Esophagus (tissue), 2 donors: Measurements from ENCODE around the gene DENND4C. TPM values are rescaled to one million over a fixed set of nuclear protein-coding genes. Genes with fewer than 3 reads are reported as not detected.

Source experiments
- H3K27ac ChIP-seq, 2 donors: one replicate each; pipeline ENCODE4 v1.5.1; 2013; ENCODE audit warnings: low read depth in 2 of 2, mild to moderate bottlenecking in 2 of 2, inconsistent platforms in 1 of 2, low read length in 1 of 2, moderate library complexity in 1 of 2
- H3K27me3 ChIP-seq, 2 donors: one replicate each; pipeline ENCODE4 v1.6.1; 2013; ENCODE audit warnings: low read length in 2 of 2, control low read depth in 1 of 2, mild to moderate bottlenecking in 1 of 2; ENCODE audit not compliant: insufficient read depth in 2 of 2, control insufficient read depth in 1 of 2
- H3K36me3 ChIP-seq, 2 donors: one replicate each; pipeline ENCODE4 v1.6.1; 2013; ENCODE audit warnings: low read length in 1 of 2; ENCODE audit not compliant: control insufficient read depth in 2 of 2, insufficient read depth in 2 of 2
- H3K4me1 ChIP-seq, 2 donors: one replicate each; pipeline ENCODE4 v1.6.1; 2013; ENCODE audit warnings: low read length in 1 of 2; ENCODE audit not compliant: control insufficient read depth in 2 of 2, insufficient read depth in 2 of 2
- H3K4me3 ChIP-seq, 2 donors: one replicate each; pipeline ENCODE4 v1.5.1; 2013; ENCODE audit warnings: low read length in 2 of 2, mild to moderate bottlenecking in 2 of 2, low read depth in 1 of 2, moderate library complexity in 1 of 2
- H3K9me3 ChIP-seq, 2 donors: one replicate each; pipeline ENCODE4 v1.6.1; 2013; ENCODE audit warnings: mild to moderate bottlenecking in 2 of 2, low read depth in 1 of 2, low read length in 1 of 2, moderate library complexity in 1 of 2; ENCODE audit not compliant: control insufficient read depth in 2 of 2, insufficient read depth in 1 of 2
- WGBS, 2 donors: extraction: QIAGEN DNeasy Blood & Tissue Kit; methylation state at CpG; one replicate each; pipeline ENCODE4 v1.1.7; 2013; 5-methylcytosine and 5-hydroxymethylcytosine counted together
- polyA plus RNA-seq, 2 donors: library from polyadenylated mRNA; stranded (reverse); fragments of 200-250 nt; gene quantifications; one replicate each; pipeline ENCODE4 v1.2.3, GENCODE V29; 2013
- donor health status: healthy with polysubstance abuse.
- donor health status: Bipolar disorder and iron deficiency.

Gene DENND4C
- polyA plus RNA-seq = 1 to 10 TPM; 6.8 to 9.1 TPM

GRCh38 chr9:19230355-19231125 is at the start of gene DENND4C:
Gene DENND4C, plus strand, starts transcription at chr9:19230693. Its CDS starts 45,482 bp downstream, at chr9:19276175.
- no peaks in the 10 kb centered on the region for H3K36me3 ChIP-seq
- 0% methylated on average over 71 to 85 of the region's 86 CpGs for WGBS, 2 donors
- peak within 1 kb of the TSS; percentile 95 for H3K27ac ChIP-seq
- peaks cover 0 to 3% of the 10 kb centered on the region in 2 donors for H3K4me1 ChIP-seq
- no peaks in the 10 kb centered on the region for H3K9me3 ChIP-seq
- no peaks in the 10 kb centered on the region for H3K27me3 ChIP-seq
- H3K4me3 ChIP-seq = peak within 1 kb of the TSS; percentile 79 to 87

- no peaks in the 10 kb centered on the region for H3K27me3 ChIP-seq
- H3K36me3 ChIP-seq = no peaks in the 10 kb centered on the region
- H3K9me3 ChIP-seq = no peaks in the 10 kb centered on the region
- H3K27ac ChIP-seq = peak overlapping the region; percentile 5 to 24
- 42 to 61% methylated on average over 5 of the region's 5 CpGs for WGBS, 2 donors
- no peaks in the 10 kb centered on the region for H3K4me1 ChIP-seq
- no peak overlapping the region for H3K4me3 ChIP-seq
These were observed 49.5 kb upstream of the DENND4C start for GRCh38 chr9:19180991-19181390.

- no peak overlapping the region for H3K4me3 ChIP-seq
- WGBS, 2 donors = 77 to 86% methylated on average over 4 to 5 of the region's 5 CpGs
- H3K9me3 ChIP-seq = no peaks in the 10 kb centered on the region
- peak overlapping the region in 1 of 2 donors; percentile 52 for H3K27ac ChIP-seq
- no peaks in the 10 kb centered on the region for H3K36me3 ChIP-seq
- H3K4me1 ChIP-seq = no peaks in the 10 kb centered on the region
- H3K27me3 ChIP-seq = no peaks in the 10 kb centered on the region
These were observed 48.9 kb upstream of the DENND4C start for GRCh38 chr9:19181561-19181960.

- Histone ChIP-seq H3K9me3 (no peaks in the 10 kb centered on the region), H3K4me3 (no peak overlapping the region)
- WGBS, 2 donors = 6 to 14% methylated on average over 7 of the region's 7 CpGs
These were observed 46.2 kb upstream of the DENND4C start for GRCh38 chr9:19184144-19184917.

DNA sequence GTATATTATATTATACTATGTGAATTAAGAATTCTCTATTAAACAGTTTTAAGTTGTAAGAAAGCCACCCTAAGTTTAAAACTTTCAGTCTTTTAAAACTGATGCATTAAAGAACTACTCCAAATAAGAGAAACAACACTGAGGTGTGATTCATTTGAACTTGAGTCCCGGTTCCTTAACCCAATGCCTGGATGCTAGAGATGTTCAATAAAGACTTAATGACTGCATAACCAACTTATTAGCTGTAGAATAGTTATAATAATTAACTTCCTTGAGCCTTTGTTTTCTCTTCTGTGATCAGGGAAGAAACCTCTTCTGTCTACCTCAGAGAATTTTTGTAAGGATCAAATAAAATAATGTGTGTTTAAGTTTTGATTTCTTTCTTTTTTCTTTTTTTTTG is 45.3 kb upstream of the DENND4C start:
- H3K9me3 ChIP-seq = no peaks in the 10 kb centered on the region
- no peaks in the 10 kb centered on the region for H3K36me3 ChIP-seq
- no peaks in the 10 kb centered on the region for H3K4me1 ChIP-seq
- H3K27ac ChIP-seq = peak overlapping the region; percentile 78 to 92
- no peak overlapping the region for H3K4me3 ChIP-seq
- H3K27me3 ChIP-seq = no peaks in the 10 kb centered on the region
- 64 to 68% methylated on average over 1 of the region's 1 CpG for WGBS, 2 donors

More at GRCh38 chr9:19184144-19184917, 46.2 kb upstream of the DENND4C start:
- no peaks in the 10 kb centered on the region for H3K4me1 ChIP-seq
- peak overlapping the region; percentile 92 for H3K27ac ChIP-seq
- no peaks in the 10 kb centered on the region for H3K27me3 ChIP-seq
- no peaks in the 10 kb centered on the region for H3K36me3 ChIP-seq

GRCh38 chr9:19186232-19186631 is 44.3 kb upstream of the DENND4C start:
- WGBS, 2 donors = 55 to 56% methylated on average over 2 of the region's 2 CpGs

GRCh38 chr9:19188771-19189170 is 41.7 kb upstream of the DENND4C start:
- H3K9me3 ChIP-seq = no peaks in the 10 kb centered on the region
- WGBS, 2 donors = 95 to 96% methylated on average over 5 of the region's 5 CpGs
- no peaks in the 10 kb centered on the region for H3K27me3 ChIP-seq
- no peak overlapping the region for H3K4me3 ChIP-seq
- no peaks in the 10 kb centered on the region for H3K36me3 ChIP-seq
- H3K4me1 ChIP-seq = no peaks in the 10 kb centered on the region
- H3K27ac ChIP-seq = no peak overlapping the region

More at GRCh38 chr9:19186232-19186631, 44.3 kb upstream of the DENND4C start:
- Histone ChIP-seq H3K4me1 (no peaks in the 10 kb centered on the region), H3K4me3 (no peak overlapping the region), H3K27ac (no peak overlapping the region), H3K27me3 (no peaks in the 10 kb centered on the region), H3K9me3 (no peaks in the 10 kb centered on the region), H3K36me3 (no peaks in the 10 kb centered on the region)

DNA sequence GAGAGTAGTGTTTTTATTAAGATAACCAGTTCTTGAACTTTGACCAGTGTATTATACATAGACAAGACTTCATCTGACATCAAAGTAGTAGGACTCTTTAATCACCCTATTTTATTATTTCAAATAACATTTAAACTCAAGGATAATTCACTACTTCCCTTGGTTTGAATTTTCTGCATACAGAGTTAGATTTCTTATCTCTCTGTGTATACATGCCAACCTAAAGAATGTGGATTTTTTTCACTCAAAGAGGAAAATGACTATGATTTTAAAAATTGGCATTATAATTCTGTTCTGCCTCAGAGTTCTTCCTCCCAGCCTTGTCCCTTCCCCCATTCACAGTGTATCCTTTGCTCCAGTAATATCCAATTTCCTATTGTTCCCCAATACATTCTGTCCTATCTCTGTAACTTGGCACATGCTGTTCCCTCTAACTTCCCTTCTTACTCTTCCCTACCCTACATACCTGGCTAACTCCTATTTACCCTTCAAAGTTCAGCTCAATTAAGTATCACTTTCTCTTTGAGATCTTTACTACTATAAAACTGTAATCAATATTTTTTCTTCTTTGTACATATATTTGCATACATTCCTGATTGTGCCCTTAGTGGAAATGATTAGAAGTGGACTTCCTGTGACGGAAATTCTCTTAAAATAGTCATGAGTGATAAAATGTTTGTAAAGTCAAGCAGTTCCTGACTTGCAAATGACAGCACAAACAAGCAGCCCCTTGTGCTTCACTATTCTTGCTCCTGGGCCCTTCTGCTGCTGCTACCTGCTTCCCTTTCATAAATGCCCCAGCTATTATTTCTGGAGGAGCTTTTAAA is 38.1 kb upstream of the DENND4C start:
- no peaks in the 10 kb centered on the region for H3K9me3 ChIP-seq
- no peaks in the 10 kb centered on the region for H3K27me3 ChIP-seq
- H3K36me3 ChIP-seq = no peaks in the 10 kb centered on the region
- WGBS, 2 donors = 28 to 52% methylated on average over 1 of the region's 1 CpG
- H3K4me3 ChIP-seq = no peak overlapping the region
- H3K4me1 ChIP-seq = no peaks in the 10 kb centered on the region
- H3K27ac ChIP-seq = no peak overlapping the region

GRCh38 chr9:19193029-19193324 is 37.5 kb upstream of the DENND4C start:
- Histone ChIP-seq H3K27me3 (no peaks in the 10 kb centered on the region), H3K9me3 (no peaks in the 10 kb centered on the region), H3K27ac (no peak overlapping the region), H3K4me1 (no peaks in the 10 kb centered on the region), H3K4me3 (no peak overlapping the region), H3K36me3 (no peaks in the 10 kb centered on the region)
- 65 to 72% methylated on average over 5 of the region's 5 CpGs for WGBS, 2 donors
